NT2/D1 (cell line): ENCODE results near the gene KRT37.
"Not testable (repeated sequence)": the region's sequence is repeated elsewhere in the genome, so short reads cannot be mapped to it uniquely, and the experiment has no call there.

Source experiments
- DNase-seq: peaks from one replicate; pipeline ENCODE4 v3.0.0-alpha.2; 2011; ENCODE audit warnings: low read depth, low spot score
- H3K27me3 ChIP-seq: 2 replicates; pipeline ENCODE4 v1.6.0; 2011; ENCODE audit warnings: mild to moderate bottlenecking; ENCODE audit not compliant: insufficient read length, insufficient read depth
- H3K36me3 ChIP-seq: 2 replicates; pipeline ENCODE4 v1.6.1; 2011; ENCODE audit warnings: mild to moderate bottlenecking, low read length, mixed read lengths; ENCODE audit not compliant: insufficient read depth, insufficient read length
- H3K4me1 ChIP-seq: 2 replicates; pipeline ENCODE4 v1.5.1; 2011; ENCODE audit not compliant: insufficient read depth, insufficient read length
- H3K4me3 ChIP-seq: 2 replicates; pipeline ENCODE4 v1.5.1; 2011; ENCODE audit warnings: low read depth; ENCODE audit not compliant: insufficient read length
- H3K9ac ChIP-seq: 2 replicates; pipeline ENCODE4 v1.6.0; 2011; ENCODE audit warnings: low read depth; ENCODE audit not compliant: insufficient read length
- H3K9me3 ChIP-seq: 2 replicates; pipeline ENCODE4 v1.5.1; 2011; ENCODE audit warnings: mild to moderate bottlenecking, low read length; ENCODE audit not compliant: insufficient read depth
- SUZ12 ChIP-seq: IDR thresholded peaks from 2 replicates; pipeline ENCODE4 v1.6.1; 2011; ENCODE audit not compliant: insufficient read length, insufficient read depth; ENCODE audit errors: extremely low read depth
- YY1 ChIP-seq: IDR thresholded peaks from 2 replicates; pipeline ENCODE4 v1.6.1; 2011; ENCODE audit not compliant: insufficient read length, insufficient read depth
- ZNF274 ChIP-seq: IDR thresholded peaks from 2 replicates; pipeline ENCODE4 v1.6.1; 2011; ENCODE audit warnings: mild to moderate bottlenecking, low read depth, low read length

KRT37 gene

GRCh38 chr17:41437254-41437653, 12.9 kb upstream of the KRT37 start:
- peaks cover 17% of the 10 kb centered on the region; the same call in 1 of the 2 replicates for H3K9me3 ChIP-seq
- TF ChIP-seq SUZ12 (no peak), YY1 (no peak), ZNF274 (no peak)
- H3K4me1 ChIP-seq: no peaks in the 10 kb centered on the region
- DNase-seq: no peak
- H3K4me3 ChIP-seq: no peak overlapping the region
- H3K27me3 ChIP-seq: no peaks in the 10 kb centered on the region
- no peak overlapping the region for H3K9ac ChIP-seq
- H3K36me3 ChIP-seq: no peaks in the 10 kb centered on the region

DNA sequence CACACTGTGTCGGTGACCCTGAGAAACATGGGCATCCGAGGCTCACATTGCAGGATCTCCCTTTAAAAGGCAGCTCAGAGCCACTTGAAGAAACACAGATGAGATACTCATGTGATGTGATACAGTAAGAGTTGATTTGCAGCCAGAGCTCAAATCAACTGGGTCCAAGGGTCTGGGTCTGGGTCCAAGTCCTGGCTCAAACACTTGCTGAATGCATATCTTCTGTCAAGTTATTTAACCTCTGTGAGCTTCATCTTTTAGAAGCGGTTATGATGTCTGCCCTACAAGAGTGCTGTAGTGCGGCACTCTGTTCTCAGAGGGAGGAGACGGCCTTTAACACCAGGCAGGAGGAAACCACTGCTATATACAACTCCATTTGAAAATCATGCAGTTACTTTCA, 10.0 kb upstream of the KRT37 start:
- Histone ChIP-seq H3K27me3 (no peaks in the 10 kb centered on the region), H3K9me3 (no peaks in the 10 kb centered on the region), H3K4me3 (no peak overlapping the region), H3K4me1 (peaks cover 3% of the 10 kb centered on the region), H3K9ac (no peak overlapping the region), H3K36me3 (no peaks in the 10 kb centered on the region)
- TF ChIP-seq ZNF274 (no peak), YY1 (no peak)
- DNase-seq: no peak

GRCh38 chr17:41434005-41434404, 9.6 kb upstream of the KRT37 start:
- no peak for TF ChIP-seq SUZ12
- no peak for TF ChIP-seq YY1
- TF ChIP-seq ZNF274: no peak
- Histone ChIP-seq H3K27me3 (no peaks in the 10 kb centered on the region), H3K4me3 (no peak overlapping the region), H3K9ac (no peak overlapping the region), H3K9me3 (no peaks in the 10 kb centered on the region), H3K4me1 (peaks cover 5% of the 10 kb centered on the region), H3K36me3 (no peaks in the 10 kb centered on the region)
- no peak for DNase-seq

DNA sequence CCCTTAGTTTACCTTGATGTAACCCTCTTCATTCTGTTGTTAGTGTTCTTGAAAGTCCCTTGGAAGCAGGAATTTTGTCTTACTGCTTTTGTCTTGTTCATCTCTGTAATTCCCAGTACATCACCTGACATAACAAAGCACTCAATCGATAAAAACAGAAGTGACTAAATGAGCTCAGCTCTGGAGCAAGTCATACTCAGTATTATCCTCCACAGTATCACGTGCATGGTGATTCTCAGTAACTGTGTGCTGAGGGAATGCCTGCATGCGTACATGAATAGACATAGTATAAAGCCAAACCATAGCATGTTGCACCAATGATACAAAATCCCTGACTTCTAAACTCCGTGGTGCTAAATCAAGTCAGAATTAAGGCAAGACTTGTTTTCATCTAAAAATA, 9.2 kb upstream of the KRT37 start:
- TF ChIP-seq YY1 (no peak), ZNF274 (no peak), SUZ12 (no peak)
- Histone ChIP-seq H3K9me3 (no peaks in the 10 kb centered on the region), H3K4me1 (peaks cover 6% of the 10 kb centered on the region), H3K27me3 (no peaks in the 10 kb centered on the region), H3K4me3 (no peak overlapping the region), H3K9ac (no peak overlapping the region), H3K36me3 (no peaks in the 10 kb centered on the region)
- DNase-seq: no peak

DNA sequence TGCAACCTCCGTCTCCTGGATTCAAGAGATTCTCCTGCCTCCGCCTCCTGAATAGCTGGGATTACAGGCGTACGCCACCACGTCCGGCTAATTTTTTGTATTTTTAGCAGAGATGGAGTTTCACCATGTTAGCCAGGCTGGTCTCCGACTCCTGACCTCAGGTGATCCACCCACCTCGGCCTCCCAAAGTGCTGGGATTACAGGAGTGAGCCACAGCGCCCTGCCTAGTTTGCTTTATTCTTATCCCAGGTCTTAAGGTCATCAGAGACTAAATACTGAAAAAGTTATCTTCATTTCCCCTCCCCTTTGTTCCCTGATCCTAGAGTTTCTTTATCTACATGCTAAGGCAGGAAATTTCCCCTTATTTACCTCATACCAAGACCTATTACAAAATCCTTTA, 6.0 kb upstream of the KRT37 start:
- not testable (repeated sequence) for H3K4me1 ChIP-seq, H3K9me3 ChIP-seq, H3K27me3 ChIP-seq, H3K36me3 ChIP-seq, H3K4me3 ChIP-seq, DNase-seq, H3K9ac ChIP-seq

DNA sequence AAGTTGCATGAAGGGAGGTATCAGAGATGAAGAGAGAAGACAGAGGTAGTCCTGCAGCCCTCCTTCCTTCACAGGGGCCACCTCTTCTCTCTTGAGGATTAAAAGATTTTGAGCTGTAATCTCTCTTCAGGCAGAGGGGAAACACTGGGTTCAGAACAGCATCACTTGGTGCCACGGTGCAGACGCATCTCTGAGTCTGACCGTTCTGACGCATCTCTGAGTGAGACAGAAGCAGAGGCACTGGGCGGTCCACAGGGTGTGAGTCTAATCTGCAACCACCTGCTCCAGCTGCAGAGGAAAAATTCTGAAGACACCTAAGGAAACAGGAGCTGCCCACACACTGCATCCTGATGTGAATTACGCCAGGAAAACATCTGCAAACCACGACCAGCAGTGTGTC, 5.3 kb upstream of the KRT37 start:
- TF ChIP-seq SUZ12: no peak
- TF ChIP-seq ZNF274: no peak
- no peak for TF ChIP-seq YY1
- no peaks in the 10 kb centered on the region for H3K27me3 ChIP-seq
- H3K9ac ChIP-seq: no peak overlapping the region
- H3K4me3 ChIP-seq: no peak overlapping the region
- H3K4me1 ChIP-seq: peaks cover 6% of the 10 kb centered on the region
- no peaks in the 10 kb centered on the region for H3K36me3 ChIP-seq
- no peak for DNase-seq
- H3K9me3 ChIP-seq: no peaks in the 10 kb centered on the region

GRCh38 chr17:41428591-41429291, 4.4 kb upstream of the KRT37 start:
- H3K9ac ChIP-seq: no peak overlapping the region
- DNase-seq: no peak
- H3K9me3 ChIP-seq: no peaks in the 10 kb centered on the region
- H3K27me3 ChIP-seq: no peaks in the 10 kb centered on the region
- H3K4me1 ChIP-seq: peaks cover 6% of the 10 kb centered on the region
- no peak for TF ChIP-seq ZNF274
- no peak for TF ChIP-seq YY1
- TF ChIP-seq SUZ12: no peak
- no peak overlapping the region for H3K4me3 ChIP-seq
- no peaks in the 10 kb centered on the region for H3K36me3 ChIP-seq

DNA sequence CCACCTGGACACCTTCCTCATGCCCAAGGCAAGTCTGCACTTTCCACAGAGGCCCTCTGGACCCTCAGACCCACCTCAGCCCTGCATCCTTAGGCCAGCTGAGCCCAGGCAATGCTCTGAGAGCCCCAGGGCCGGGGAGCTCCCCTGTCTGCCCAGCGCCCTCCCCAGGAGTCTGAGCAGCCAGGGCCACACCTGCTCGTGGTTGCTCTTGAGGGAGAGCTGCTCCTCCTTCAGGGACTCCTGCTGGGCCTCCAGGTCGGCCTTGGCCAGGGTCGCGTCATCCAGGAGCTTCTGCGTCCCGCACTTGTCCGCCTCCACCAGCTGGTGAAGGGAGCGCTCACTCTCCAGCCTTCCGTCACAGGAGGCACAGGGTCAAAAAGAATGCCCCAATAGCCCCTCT, 1.8 kb downstream of the KRT37 start:
- not testable (repeated sequence) for H3K9ac ChIP-seq, H3K27me3 ChIP-seq, H3K9me3 ChIP-seq, H3K4me3 ChIP-seq, DNase-seq, H3K4me1 ChIP-seq, H3K36me3 ChIP-seq
